Astrocyte (in vitro differentiated cells and primary cell): Measurements from ENCODE around the gene LSM2. TPM values are rescaled to one million over a fixed set of nuclear protein-coding genes. Genes with fewer than 3 reads are reported as not detected.

Experiments
- DNase-seq: peaks from one replicate; pipeline ENCODE4 v3.0.0-alpha.2; 2010; ENCODE audit warnings: low read depth
- FAIRE-seq: peaks from 2 replicates; lab custom pipeline; 2011; peaks lifted over from hg19 to GRCh38; lab: Jason Lieb, UNC
- H2AFZ ChIP-seq: 2 replicates; pipeline ENCODE4 v1.6.0; 2012; ENCODE audit warnings: low read depth, low read length, inconsistent platforms
- H3K27ac ChIP-seq: 2 replicates; pipeline ENCODE4 v1.5.1; 2011; ENCODE audit warnings: low read depth, low read length, inconsistent platforms
- H3K27me3 ChIP-seq: 2 replicates; pipeline ENCODE4 v1.6.0; 2011; ENCODE audit warnings: low read length, inconsistent platforms; ENCODE audit not compliant: insufficient read depth
- H3K36me3 ChIP-seq: 2 replicates; pipeline ENCODE4 v1.5.1; 2011; ENCODE audit warnings: low read length, inconsistent platforms; ENCODE audit not compliant: insufficient read depth
- H3K4me1 ChIP-seq: 2 replicates; pipeline ENCODE4 v1.5.1; 2011; ENCODE audit warnings: low read length, inconsistent platforms; ENCODE audit not compliant: insufficient read depth
- H3K4me2 ChIP-seq: 2 replicates; pipeline ENCODE4 v1.6.0; 2012; ENCODE audit warnings: low read length, inconsistent platforms
- H3K4me3 ChIP-seq: 2 replicates; pipeline ENCODE4 v1.5.1; 2011; ENCODE audit warnings: low read depth, mild to moderate bottlenecking, low read length, inconsistent platforms; ENCODE audit not compliant: insufficient read depth
- H3K79me2 ChIP-seq: 2 replicates; pipeline ENCODE4 v1.6.0; 2012; ENCODE audit warnings: mild to moderate bottlenecking, low read length, inconsistent platforms; ENCODE audit not compliant: insufficient read depth
- H3K9ac ChIP-seq: 2 replicates; pipeline ENCODE4 v1.6.0; 2012; ENCODE audit warnings: mild to moderate bottlenecking, low read length, inconsistent platforms
- H3K9me3 ChIP-seq: 2 replicates; pipeline ENCODE4 v1.5.1; 2012; ENCODE audit warnings: low read depth, mild to moderate bottlenecking, low read length, inconsistent platforms; ENCODE audit not compliant: insufficient read depth
- H4K20me1 ChIP-seq: 2 replicates; pipeline ENCODE4 v1.6.0; 2012; ENCODE audit warnings: low read length, inconsistent platforms; ENCODE audit not compliant: insufficient read depth
- H3K27ac Mint-ChIP-seq: one replicate; pipeline ENCODE4 v1.8.0; 2021; ENCODE audit warnings: mild to moderate bottlenecking, mixed read lengths; ENCODE audit not compliant: unreplicated experiment
- H3K27me3 Mint-ChIP-seq: one replicate; pipeline ENCODE4 v1.8.0; 2021; ENCODE audit warnings: low read depth, mixed read lengths; ENCODE audit not compliant: unreplicated experiment
- H3K36me3 Mint-ChIP-seq: one replicate; pipeline ENCODE4 v1.8.0; 2021; ENCODE audit warnings: low read depth, mixed read lengths; ENCODE audit not compliant: unreplicated experiment
- H3K4me1 Mint-ChIP-seq: one replicate; pipeline ENCODE4 v1.8.0; 2021; ENCODE audit warnings: low read depth, mixed read lengths; ENCODE audit not compliant: unreplicated experiment
- H3K4me3 Mint-ChIP-seq: one replicate; pipeline ENCODE4 v1.8.0; 2021; ENCODE audit warnings: mild to moderate bottlenecking, moderate library complexity, mixed read lengths; ENCODE audit not compliant: unreplicated experiment
- H3K9me3 Mint-ChIP-seq: one replicate; pipeline ENCODE4 v1.8.0; 2021; ENCODE audit warnings: mild to moderate bottlenecking, mixed read lengths; ENCODE audit not compliant: unreplicated experiment
- EZH2 ChIP-seq: IDR thresholded peaks from 2 replicates; pipeline ENCODE4 v1.6.1; 2012; ENCODE audit warnings: mild to moderate bottlenecking, low read length, inconsistent platforms; ENCODE audit not compliant: insufficient read depth
- total RNA-seq: library from RNA; stranded (reverse); gene quantifications from 2 replicates; pipeline ENCODE4 v1.2.1, GENCODE V29; 2021
- TF ChIP-seq, protein P1 (sequence below): IDR thresholded peaks from 2 replicates; pipeline ENCODE4 v1.5.1; 2011; ENCODE audit warnings: low read depth, mild to moderate bottlenecking, inconsistent platforms, low read length, moderate library complexity; ENCODE audit not compliant: insufficient read depth

Gene LSM2
- total RNA-seq, 1 donor from 2014 or later: 43.8 TPM

DNA sequence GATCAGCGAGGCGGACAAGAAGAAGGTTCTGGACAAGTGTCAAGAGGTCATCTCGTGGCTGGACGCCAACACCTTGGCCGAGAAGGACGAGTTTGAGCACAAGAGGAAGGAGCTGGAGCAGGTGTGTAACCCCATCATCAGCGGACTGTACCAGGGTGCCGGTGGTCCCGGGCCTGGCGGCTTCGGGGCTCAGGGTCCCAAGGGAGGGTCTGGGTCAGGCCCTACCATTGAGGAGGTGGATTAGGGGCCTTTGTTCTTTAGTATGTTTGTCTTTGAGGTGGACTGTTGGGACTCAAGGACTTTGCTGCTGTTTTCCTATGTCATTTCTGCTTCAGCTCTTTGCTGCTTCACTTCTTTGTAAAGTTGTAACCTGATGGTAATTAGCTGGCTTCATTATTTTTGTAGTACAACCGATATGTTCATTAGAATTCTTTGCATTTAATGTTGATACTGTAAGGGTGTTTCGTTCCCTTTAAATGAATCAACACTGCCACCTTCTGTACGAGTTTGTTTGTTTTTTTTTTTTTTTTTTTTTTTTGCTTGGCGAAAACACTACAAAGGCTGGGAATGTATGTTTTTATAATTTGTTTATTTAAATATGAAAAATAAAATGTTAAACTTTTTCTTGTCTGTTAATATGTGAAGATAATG is 23.0 kb upstream of the LSM2 start:
- DNase-seq: no peak
- Mint-ChIP-seq H3K27me3 (no peaks in the 10 kb centered on the region), H3K4me3 (peak overlapping the region; percentile 96), H3K36me3 (peaks cover 2% of the 10 kb centered on the region), H3K4me1 (peaks cover 16% of the 10 kb centered on the region), H3K27ac (peak overlapping the region; percentile 31), H3K9me3 (no peaks in the 10 kb centered on the region)
- H3K27ac ChIP-seq: no peak overlapping the region
- peak overlapping the region; percentile 87 for H3K4me2 ChIP-seq
- H3K9me3 ChIP-seq: no peaks in the 10 kb centered on the region
- H3K9ac ChIP-seq: peak overlapping the region; percentile 86
- peak overlapping the region; percentile 73 for H3K4me3 ChIP-seq
- no peak for TF ChIP-seq EZH2
- TF ChIP-seq, protein P1, sequence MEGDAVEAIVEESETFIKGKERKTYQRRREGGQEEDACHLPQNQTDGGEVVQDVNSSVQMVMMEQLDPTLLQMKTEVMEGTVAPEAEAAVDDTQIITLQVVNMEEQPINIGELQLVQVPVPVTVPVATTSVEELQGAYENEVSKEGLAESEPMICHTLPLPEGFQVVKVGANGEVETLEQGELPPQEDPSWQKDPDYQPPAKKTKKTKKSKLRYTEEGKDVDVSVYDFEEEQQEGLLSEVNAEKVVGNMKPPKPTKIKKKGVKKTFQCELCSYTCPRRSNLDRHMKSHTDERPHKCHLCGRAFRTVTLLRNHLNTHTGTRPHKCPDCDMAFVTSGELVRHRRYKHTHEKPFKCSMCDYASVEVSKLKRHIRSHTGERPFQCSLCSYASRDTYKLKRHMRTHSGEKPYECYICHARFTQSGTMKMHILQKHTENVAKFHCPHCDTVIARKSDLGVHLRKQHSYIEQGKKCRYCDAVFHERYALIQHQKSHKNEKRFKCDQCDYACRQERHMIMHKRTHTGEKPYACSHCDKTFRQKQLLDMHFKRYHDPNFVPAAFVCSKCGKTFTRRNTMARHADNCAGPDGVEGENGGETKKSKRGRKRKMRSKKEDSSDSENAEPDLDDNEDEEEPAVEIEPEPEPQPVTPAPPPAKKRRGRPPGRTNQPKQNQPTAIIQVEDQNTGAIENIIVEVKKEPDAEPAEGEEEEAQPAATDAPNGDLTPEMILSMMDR: peak; percentile 44
- peaks cover 13% of the 10 kb centered on the region for H3K4me1 ChIP-seq
- peaks cover 33% of the 10 kb centered on the region for H3K79me2 ChIP-seq
- FAIRE-seq: no peak
- no peak overlapping the region for H2AFZ ChIP-seq
- no peaks in the 10 kb centered on the region for H3K27me3 ChIP-seq
- peaks cover 7% of the 10 kb centered on the region for H4K20me1 ChIP-seq
- H3K36me3 ChIP-seq: no peaks in the 10 kb centered on the region

DNA sequence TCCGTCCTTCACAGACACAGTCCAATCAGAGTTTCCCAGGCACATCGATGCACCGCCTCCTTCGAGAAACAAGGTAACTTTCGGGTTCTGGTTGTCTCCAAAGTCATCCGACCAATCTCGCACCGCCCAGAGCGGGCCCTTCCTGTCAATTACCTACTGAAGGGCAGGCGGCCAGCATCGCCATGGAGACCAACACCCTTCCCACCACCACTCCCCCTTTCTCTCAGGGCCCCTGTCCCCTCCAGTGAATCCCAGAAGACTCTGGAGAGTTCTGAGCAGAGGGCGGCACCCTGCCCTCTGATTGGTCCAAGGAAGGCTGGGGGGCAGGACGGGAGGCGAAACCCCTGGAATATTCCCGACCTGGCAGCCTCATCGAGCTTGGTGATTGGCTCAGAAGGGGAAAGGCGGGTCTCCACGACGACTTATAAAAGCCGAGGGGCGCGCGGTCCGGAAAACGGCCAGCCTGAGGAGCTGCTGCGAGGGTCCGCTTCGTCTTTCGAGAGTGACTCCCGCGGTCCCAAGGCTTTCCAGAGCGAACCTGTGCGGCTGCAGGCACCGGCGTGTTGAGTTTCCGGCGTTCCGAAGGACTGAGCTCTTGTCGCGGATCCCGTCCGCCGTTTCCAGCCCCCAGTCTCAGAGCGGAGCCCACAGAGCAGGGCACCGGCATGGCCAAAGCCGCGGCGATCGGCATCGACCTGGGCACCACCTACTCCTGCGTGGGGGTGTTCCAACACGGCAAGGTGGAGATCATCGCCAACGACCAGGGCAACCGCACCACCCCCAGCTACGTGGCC is 20.7 kb upstream of the LSM2 start, which contains the start of gene HSPA1B:
Gene HSPA1B (plus strand): TSS at position 453 of the 794 bp plus-strand sequence. CDS start 213 bp downstream, at position 666.
- Histone ChIP-seq H3K4me2 (peak within 1 kb of the TSS; percentile 86), H3K9me3 (no peaks in the 10 kb centered on the region), H3K4me3 (peak within 1 kb of the TSS; percentile 73), H3K9ac (peak within 1 kb of the TSS; percentile 82), H4K20me1 (peaks cover 7% of the 10 kb centered on the region), H3K36me3 (no peaks in the 10 kb centered on the region), H3K4me1 (peaks cover 12% of the 10 kb centered on the region), H3K27me3 (no peaks in the 10 kb centered on the region), H3K79me2 (peaks cover 26% of the 10 kb centered on the region), H3K27ac (peak within 1 kb of the TSS; percentile 77), H2AFZ (peak within 1 kb of the TSS; percentile 80)
- peak; percentile 99 for DNase-seq
- peak within 1 kb of the TSS; percentile 91 for H3K27ac Mint-ChIP-seq
- H3K9me3 Mint-ChIP-seq: no peaks in the 10 kb centered on the region
- peaks cover 18% of the 10 kb centered on the region for H3K4me1 Mint-ChIP-seq
- peak within 1 kb of the TSS; percentile 88 for H3K4me3 Mint-ChIP-seq
- FAIRE-seq: no peak
- H3K36me3 Mint-ChIP-seq: no peaks in the 10 kb centered on the region
- H3K27me3 Mint-ChIP-seq: no peaks in the 10 kb centered on the region
- no peak for TF ChIP-seq EZH2
- TF ChIP-seq, protein P1: no peak
